PFSK-1 (cell line): ENCODE results near the gene KCNIP4.

Source experiments
- POLR2AphosphoS5 ChIP-seq: IDR thresholded peaks from 2 replicates; pipeline ENCODE4 v1.6.1; 2012; ENCODE audit warnings: low read depth, mild to moderate bottlenecking, control low read depth, low read length, moderate library complexity
- REST ChIP-seq, 2 experiments: IDR thresholded peaks; 2 replicates each; pipeline versions ENCODE4 v1.6.1 to v1.8.0; 2011 to 2012; ENCODE audit warnings: low read depth in 2 of 2, low read length in 2 of 2, control low read depth in 1 of 2, inconsistent platforms in 1 of 2, mild to moderate bottlenecking in 1 of 2, moderate library complexity in 1 of 2; ENCODE audit not compliant: insufficient read depth in 1 of 2
- SIN3A ChIP-seq: IDR thresholded peaks from 2 replicates; pipeline ENCODE4 v1.6.1; 2012; ENCODE audit warnings: mild to moderate bottlenecking, low read length, moderate library complexity, borderline replicate concordance; ENCODE audit not compliant: insufficient read depth
- TAF1 ChIP-seq: IDR thresholded peaks from 2 replicates; pipeline ENCODE4 v1.6.1; 2012; ENCODE audit warnings: low read length, control low read depth, borderline replicate concordance; ENCODE audit not compliant: insufficient read depth

GRCh38 chr4:21811565-21811964, 137.0 kb downstream of the KCNIP4 start:
- no peak for TF ChIP-seq POLR2AphosphoS5
- no peak for TF ChIP-seq REST (IDR thresholded peaks at IDR 0.05; ENCODE audit: insufficient read depth in 1 of 2, low read depth in 2 of 2, low read length in 2 of 2)
- TF ChIP-seq SIN3A, result no peak
- no peak for TF ChIP-seq TAF1
